Body of pancreas (tissue), 4 donors: Measurements from ENCODE around the gene DDT.

ENCODE experiments used
- POLR2A ChIP-seq, 3 donors: fragments of 450-650 bp; IDR thresholded peaks; one replicate each; pipeline ENCODE4 v1.6.1; 2016; ENCODE audit warnings: antibody characterized with exemption in 3 of 3, mild to moderate bottlenecking in 2 of 3
- TF ChIP-seq, protein P1 (sequence below), 7 experiments: fragments of 450-650 bp in 4 of 7; fragments of 200-600 bp in 3 of 7; sonication (generic) in 3 of 7; IDR thresholded peaks; one replicate each; pipeline ENCODE4 v1.5.1; 2016 to 2019; ENCODE audit warnings: antibody characterized with exemption in 7 of 7

DNA sequence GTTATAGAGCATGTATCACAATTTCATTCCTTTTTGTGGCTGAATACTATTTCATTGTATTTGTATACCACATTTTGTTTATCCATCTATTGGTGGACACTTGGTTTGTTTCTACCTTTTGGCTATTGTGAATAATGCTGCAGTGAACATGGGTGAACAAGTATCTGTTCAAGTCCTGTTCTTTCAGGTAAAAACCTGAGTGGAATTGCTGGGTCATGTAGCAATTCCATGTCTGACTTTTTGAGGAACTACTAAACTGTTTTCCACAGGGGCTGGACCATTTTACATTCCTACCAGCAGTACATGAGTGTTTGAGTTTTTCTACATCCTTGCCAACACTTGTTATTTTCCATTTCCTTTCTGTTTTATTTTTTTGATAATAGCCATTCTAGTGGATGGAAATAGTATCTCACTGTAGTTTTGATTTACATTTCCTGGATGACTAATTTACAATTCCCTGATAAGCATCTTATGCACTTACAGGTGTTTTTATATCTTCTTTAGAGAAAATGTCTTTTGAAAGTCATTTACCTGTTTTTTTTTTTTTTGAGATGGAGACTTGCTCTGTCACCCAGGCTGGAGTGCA, 49.1 kb upstream of the DDT start:
- no peak for TF ChIP-seq POLR2A (IDR thresholded peaks at IDR 0.05)
- TF ChIP-seq, protein P1, sequence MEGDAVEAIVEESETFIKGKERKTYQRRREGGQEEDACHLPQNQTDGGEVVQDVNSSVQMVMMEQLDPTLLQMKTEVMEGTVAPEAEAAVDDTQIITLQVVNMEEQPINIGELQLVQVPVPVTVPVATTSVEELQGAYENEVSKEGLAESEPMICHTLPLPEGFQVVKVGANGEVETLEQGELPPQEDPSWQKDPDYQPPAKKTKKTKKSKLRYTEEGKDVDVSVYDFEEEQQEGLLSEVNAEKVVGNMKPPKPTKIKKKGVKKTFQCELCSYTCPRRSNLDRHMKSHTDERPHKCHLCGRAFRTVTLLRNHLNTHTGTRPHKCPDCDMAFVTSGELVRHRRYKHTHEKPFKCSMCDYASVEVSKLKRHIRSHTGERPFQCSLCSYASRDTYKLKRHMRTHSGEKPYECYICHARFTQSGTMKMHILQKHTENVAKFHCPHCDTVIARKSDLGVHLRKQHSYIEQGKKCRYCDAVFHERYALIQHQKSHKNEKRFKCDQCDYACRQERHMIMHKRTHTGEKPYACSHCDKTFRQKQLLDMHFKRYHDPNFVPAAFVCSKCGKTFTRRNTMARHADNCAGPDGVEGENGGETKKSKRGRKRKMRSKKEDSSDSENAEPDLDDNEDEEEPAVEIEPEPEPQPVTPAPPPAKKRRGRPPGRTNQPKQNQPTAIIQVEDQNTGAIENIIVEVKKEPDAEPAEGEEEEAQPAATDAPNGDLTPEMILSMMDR (IDR thresholded peaks at IDR 0.05): no peak
